Vagina (tissue), 2 donors: Measurements from ENCODE around the gene WDR91. TPM values are rescaled to one million over a fixed set of nuclear protein-coding genes. Genes with fewer than 3 reads are reported as not detected.

Experiments
- DNase-seq, 2 donors: peaks; one replicate each; pipeline ENCODE4 v3.0.0-alpha.2; 2017; ENCODE audit errors: extremely low spot score in 2 of 2
- H3K27ac ChIP-seq: fragments of 200-600 bp; sonication (generic); one replicate; pipeline ENCODE4 v1.5.1; 2019
- H3K27me3 ChIP-seq: fragments of 200-600 bp; sonication (generic); one replicate; pipeline ENCODE4 v1.5.1; 2019
- H3K36me3 ChIP-seq, 2 donors: fragments of 200-600 bp; sonication (generic); one replicate each; pipeline ENCODE4 v1.5.1; 2017 to 2019
- H3K4me1 ChIP-seq: fragments of 200-600 bp; sonication (generic); one replicate; pipeline ENCODE4 v1.5.1; 2019
- H3K4me3 ChIP-seq, 2 donors: fragments of 200-600 bp; sonication (generic); 1 replicate in 1 of 2; 2 replicates in 1 of 2; pipeline ENCODE4 v1.5.1; 2016 to 2019
- H3K9me3 ChIP-seq: fragments of 200-600 bp; sonication (generic); one replicate; pipeline ENCODE4 v1.5.1; 2019
- POLR2A ChIP-seq, 2 donors: fragments of 450-650 bp; IDR thresholded peaks; one replicate each; pipeline ENCODE4 v1.6.1; 2017; ENCODE audit warnings: antibody characterized with exemption in 2 of 2, mild to moderate bottlenecking in 2 of 2, moderate library complexity in 2 of 2
- POLR2AphosphoS5 ChIP-seq, 2 donors: sonication (generic); formaldehyde crosslinking; IDR thresholded peaks; one replicate each; pipeline ENCODE4 v1.9.0; 2017; ENCODE audit warnings: antibody characterized with exemption in 2 of 2, mild to moderate bottlenecking in 2 of 2, low read depth in 1 of 2; ENCODE audit not compliant: insufficient read depth in 1 of 2
- intact Hi-C: fragments of 100-400 bp; cut with DNase I; formaldehyde crosslinking; loops from one replicate; pipeline ENCODE4 v1.15.1; 2023
- total RNA-seq: library from RNA; depleted of rRNA; stranded (reverse); fragments of >200 nt; gene quantifications from one replicate; pipeline ENCODE4 v1.2.3, GENCODE V29; 2016
- TF ChIP-seq, protein P1 (sequence below), 3 experiments: fragments of 450-650 bp in 2 of 3; fragments of 200-600 bp in 1 of 3; sonication (generic) in 1 of 3; IDR thresholded peaks; one replicate each; pipeline ENCODE4 v1.5.1; 2017 to 2019; ENCODE audit warnings: antibody characterized with exemption in 3 of 3, mild to moderate bottlenecking in 2 of 3, moderate library complexity in 2 of 3

The WDR91 gene
- total RNA-seq, 1 donor from 2014 or later, result 31.2 TPM

DNA sequence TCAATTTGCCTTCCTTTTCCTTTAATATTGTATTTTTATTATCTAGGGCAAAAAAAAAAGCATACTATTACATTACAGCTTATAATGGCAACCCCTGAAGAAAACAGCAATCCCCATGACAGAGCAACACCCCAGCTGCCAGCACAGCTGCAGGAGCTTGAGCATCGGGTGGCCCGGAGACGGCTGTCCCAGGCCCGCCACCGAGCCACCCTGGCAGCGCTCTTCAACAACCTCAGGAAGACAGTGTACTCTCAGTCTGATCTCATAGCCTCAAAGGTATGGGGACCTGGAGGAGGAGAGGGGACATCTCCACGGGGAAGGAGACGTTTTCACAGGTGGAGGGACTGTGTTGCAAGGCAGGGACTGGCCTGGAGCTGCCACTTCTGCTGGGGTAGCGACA is 29.1 kb upstream of the WDR91 start:
- H3K36me3 ChIP-seq, result no peaks in the 10 kb centered on the region
- TF ChIP-seq POLR2A (IDR thresholded peaks at IDR 0.05) (no peak), POLR2AphosphoS5 (IDR thresholded peaks at IDR 0.05; ENCODE audit: insufficient read depth in 1 of 2, low read depth in 1 of 2) (no peak)
- TF ChIP-seq, protein P1, sequence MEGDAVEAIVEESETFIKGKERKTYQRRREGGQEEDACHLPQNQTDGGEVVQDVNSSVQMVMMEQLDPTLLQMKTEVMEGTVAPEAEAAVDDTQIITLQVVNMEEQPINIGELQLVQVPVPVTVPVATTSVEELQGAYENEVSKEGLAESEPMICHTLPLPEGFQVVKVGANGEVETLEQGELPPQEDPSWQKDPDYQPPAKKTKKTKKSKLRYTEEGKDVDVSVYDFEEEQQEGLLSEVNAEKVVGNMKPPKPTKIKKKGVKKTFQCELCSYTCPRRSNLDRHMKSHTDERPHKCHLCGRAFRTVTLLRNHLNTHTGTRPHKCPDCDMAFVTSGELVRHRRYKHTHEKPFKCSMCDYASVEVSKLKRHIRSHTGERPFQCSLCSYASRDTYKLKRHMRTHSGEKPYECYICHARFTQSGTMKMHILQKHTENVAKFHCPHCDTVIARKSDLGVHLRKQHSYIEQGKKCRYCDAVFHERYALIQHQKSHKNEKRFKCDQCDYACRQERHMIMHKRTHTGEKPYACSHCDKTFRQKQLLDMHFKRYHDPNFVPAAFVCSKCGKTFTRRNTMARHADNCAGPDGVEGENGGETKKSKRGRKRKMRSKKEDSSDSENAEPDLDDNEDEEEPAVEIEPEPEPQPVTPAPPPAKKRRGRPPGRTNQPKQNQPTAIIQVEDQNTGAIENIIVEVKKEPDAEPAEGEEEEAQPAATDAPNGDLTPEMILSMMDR (IDR thresholded peaks at IDR 0.05), result no peak
- no peaks in the 10 kb centered on the region for H3K27me3 ChIP-seq
- no peak overlapping the region for H3K27ac ChIP-seq
- H3K9me3 ChIP-seq, result no peaks in the 10 kb centered on the region
- DNase-seq, result no peak
- no peak overlapping the region for H3K4me3 ChIP-seq
- H3K4me1 ChIP-seq, result no peaks in the 10 kb centered on the region
- intact Hi-C loops, result no loop called here

DNA sequence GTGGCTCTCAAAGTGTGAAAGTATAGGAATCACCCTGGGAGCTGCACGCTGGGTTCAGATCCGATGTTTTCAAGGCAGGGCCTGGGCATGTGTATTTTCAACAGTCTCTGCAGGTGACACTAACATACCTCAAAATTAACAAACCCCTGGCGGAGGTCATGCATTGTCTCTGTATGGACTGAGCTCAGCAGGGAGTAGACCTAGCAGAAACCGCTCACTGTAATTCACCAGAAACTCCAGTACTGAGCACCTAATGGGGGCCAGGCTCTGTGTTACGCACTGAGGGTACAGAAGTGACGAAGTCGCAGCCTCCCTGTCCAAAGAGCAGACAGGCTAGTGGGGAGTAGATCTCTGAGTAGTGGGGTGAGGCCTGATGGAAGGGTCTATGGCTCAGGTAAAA is 27.9 kb upstream of the WDR91 start:
- intact Hi-C loops, result no loop called here
- peak in 1 of 2 donors; percentile 42 for DNase-seq
- H3K4me3 ChIP-seq, result no peak overlapping the region
- TF ChIP-seq, protein P1 (IDR thresholded peaks at IDR 0.05), result no peak
- TF ChIP-seq POLR2AphosphoS5 (IDR thresholded peaks at IDR 0.05; ENCODE audit: insufficient read depth in 1 of 2, low read depth in 1 of 2), result no peak
- no peak for TF ChIP-seq POLR2A (IDR thresholded peaks at IDR 0.05)
- H3K36me3 ChIP-seq, result no peaks in the 10 kb centered on the region
- no peaks in the 10 kb centered on the region for H3K4me1 ChIP-seq
- no peaks in the 10 kb centered on the region for H3K9me3 ChIP-seq
- no peak overlapping the region for H3K27ac ChIP-seq
- no peaks in the 10 kb centered on the region for H3K27me3 ChIP-seq

DNA sequence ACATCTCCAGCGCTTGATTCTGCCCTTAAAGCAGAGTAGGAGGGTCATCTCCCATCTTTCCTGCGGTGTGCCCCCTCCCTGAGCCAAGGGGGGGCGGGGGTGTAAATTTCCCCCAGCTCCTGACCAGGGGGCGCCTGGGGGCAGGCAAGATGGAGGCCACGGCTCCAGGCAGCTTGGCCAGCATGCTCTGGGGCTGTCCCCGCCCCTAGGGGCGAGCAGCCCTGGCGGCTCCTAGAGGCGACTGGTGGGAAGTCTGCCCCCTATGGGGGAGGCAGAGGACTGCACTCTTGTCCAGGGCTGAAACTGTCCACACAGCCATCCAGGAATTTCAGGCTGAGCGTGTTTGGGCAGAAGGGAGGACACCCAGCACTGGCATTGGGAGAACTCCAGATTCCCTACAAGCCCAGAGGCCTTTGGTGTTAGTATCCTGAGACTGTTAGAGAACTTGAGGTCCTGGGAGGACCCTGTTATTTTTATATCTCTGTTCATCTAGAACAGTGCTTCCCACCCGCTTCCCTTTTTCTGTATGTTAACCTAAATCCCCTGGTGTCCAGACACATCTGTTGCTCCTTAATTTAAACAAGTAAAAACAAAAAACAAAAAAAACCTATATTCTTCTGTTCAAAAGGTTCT is 26.9 kb upstream of the WDR91 start:
- no peaks in the 10 kb centered on the region for H3K36me3 ChIP-seq
- no peak overlapping the region for H3K27ac ChIP-seq
- no peaks in the 10 kb centered on the region for H3K9me3 ChIP-seq
- DNase-seq, result peak in 1 of 2 donors; percentile 18
- no peak for TF ChIP-seq POLR2AphosphoS5 (IDR thresholded peaks at IDR 0.05; ENCODE audit: insufficient read depth in 1 of 2, low read depth in 1 of 2)
- TF ChIP-seq, protein P1 (IDR thresholded peaks at IDR 0.05), result no peak
- no peak for TF ChIP-seq POLR2A (IDR thresholded peaks at IDR 0.05)
- H3K4me1 ChIP-seq, result no peaks in the 10 kb centered on the region
- intact Hi-C loops, result no loop called here
- H3K27me3 ChIP-seq, result no peaks in the 10 kb centered on the region
- no peak overlapping the region for H3K4me3 ChIP-seq

DNA sequence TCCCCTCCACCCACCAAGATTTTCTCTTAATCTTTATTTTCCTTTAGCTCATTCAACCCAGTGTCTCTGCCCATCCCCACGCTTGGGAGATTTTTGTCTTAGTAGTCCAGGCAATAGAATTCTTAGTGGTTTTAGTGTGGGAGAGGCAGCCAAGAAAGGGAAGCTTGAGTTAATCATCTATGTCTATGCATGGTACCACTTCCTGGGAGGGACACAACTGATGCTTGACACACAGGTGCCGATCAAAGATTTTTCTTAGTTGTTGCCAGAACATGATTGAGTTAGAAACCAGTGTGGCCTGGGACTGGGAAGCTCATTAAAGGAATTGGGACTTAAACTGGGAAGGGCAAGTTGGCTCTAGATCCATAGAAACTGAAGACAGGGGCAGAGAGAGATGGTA is 25.4 kb upstream of the WDR91 start:
- no peaks in the 10 kb centered on the region for H3K36me3 ChIP-seq
- H3K4me3 ChIP-seq, result no peak overlapping the region
- no peaks in the 10 kb centered on the region for H3K4me1 ChIP-seq
- no peak overlapping the region for H3K27ac ChIP-seq
- intact Hi-C loops, result no loop called here
- H3K9me3 ChIP-seq, result no peaks in the 10 kb centered on the region
- no peaks in the 10 kb centered on the region for H3K27me3 ChIP-seq
- TF ChIP-seq POLR2AphosphoS5 (IDR thresholded peaks at IDR 0.05; ENCODE audit: insufficient read depth in 1 of 2, low read depth in 1 of 2) (no peak), POLR2A (IDR thresholded peaks at IDR 0.05) (no peak)
- peak in 1 of 2 donors; percentile 11 for DNase-seq

DNA sequence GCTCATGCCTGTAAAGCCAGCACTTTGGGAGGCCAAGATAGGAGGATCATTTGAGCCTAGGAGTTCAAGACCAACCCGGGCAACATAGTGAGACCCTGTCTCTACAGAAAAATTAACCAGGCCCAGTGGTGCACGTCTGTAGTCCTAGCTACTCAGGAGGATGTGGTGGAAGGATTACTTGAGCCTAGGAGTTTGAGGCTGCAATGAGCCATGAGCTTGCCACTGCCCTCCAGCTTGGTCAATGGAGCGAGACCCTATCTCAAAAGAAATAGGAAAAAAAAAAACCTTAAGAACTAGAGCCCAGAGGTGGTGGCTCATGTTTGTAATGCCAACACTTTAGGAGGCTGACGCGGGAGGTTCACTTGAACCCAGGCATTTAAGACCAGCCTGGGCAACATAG is 24.5 kb upstream of the WDR91 start:
- no peaks in the 10 kb centered on the region for H3K4me1 ChIP-seq
- no peak overlapping the region for H3K4me3 ChIP-seq
- TF ChIP-seq POLR2A (IDR thresholded peaks at IDR 0.05) (no peak), POLR2AphosphoS5 (IDR thresholded peaks at IDR 0.05; ENCODE audit: insufficient read depth in 1 of 2, low read depth in 1 of 2) (no peak)
- TF ChIP-seq, protein P1 (IDR thresholded peaks at IDR 0.05), result no peak
- H3K36me3 ChIP-seq, result no peaks in the 10 kb centered on the region
- H3K9me3 ChIP-seq, result no peaks in the 10 kb centered on the region
- H3K27ac ChIP-seq, result no peak overlapping the region
- intact Hi-C loops, result no loop called here
- DNase-seq, result peak in 1 of 2 donors; percentile 42
- no peaks in the 10 kb centered on the region for H3K27me3 ChIP-seq
